HEK293 (cell line): ENCODE results near the gene SNCB.
A peak's percentile ranks its signal among the peaks of the same experiment; 100 is the strongest.

Source experiments
- CTCF ChIA-PET: fragments of 350-600 bp; formaldehyde crosslinking; extraction: SDS; loops from one replicate; lab custom pipeline; 2021; ENCODE audit warnings: antibody characterized with exemption; lab: Yijun Ruan, JAX
- POLR2A ChIA-PET: fragments of 300-600 bp; formaldehyde crosslinking; extraction: SDS; loops from one replicate; lab custom pipeline; 2020; ENCODE audit warnings: antibody characterized with exemption, inconsistent platforms; lab: Yijun Ruan, JAX
- H3K27ac ChIP-seq: fragments of 200-500 bp; sonication (Bioruptor generic); 2 replicates; pipeline ENCODE4 v1.5.1; 2014; ENCODE audit warnings: low read depth, low read length, control low read depth, inconsistent platforms; ENCODE audit errors: extremely low read depth
- H3K36me3 ChIP-seq, 2 experiments: fragments of 200-500 bp in 1 of 2; sonication (Bioruptor generic) in 1 of 2; 1 replicate in 1 of 2; 2 replicates in 1 of 2; pipeline ENCODE4 v1.5.1; 2014 to 2017; ENCODE audit warnings: inconsistent platforms in 2 of 2, low read length in 2 of 2; ENCODE audit not compliant: control insufficient read depth in 2 of 2, insufficient read depth in 1 of 2
- H3K4me1 ChIP-seq: fragments of 200-500 bp; sonication (Bioruptor generic); 2 replicates; pipeline ENCODE4 v1.5.1; 2014; ENCODE audit warnings: mild to moderate bottlenecking, low read length, inconsistent platforms; ENCODE audit not compliant: control insufficient read depth, insufficient read depth
- H3K4me3 ChIP-seq: 2 replicates; pipeline ENCODE4 v1.5.1; 2011; ENCODE audit warnings: low read depth, mild to moderate bottlenecking, control low read depth, low read length, moderate library complexity
- H3K9me3 ChIP-seq: fragments of 200-500 bp; sonication (Bioruptor generic); 2 replicates; pipeline ENCODE4 v1.5.1; 2014; ENCODE audit warnings: low read depth, low read length, inconsistent platforms; ENCODE audit not compliant: control insufficient read depth, insufficient read depth
- BCL6B ChIP-seq: fragments of 450-650 bp; formaldehyde crosslinking; IDR thresholded peaks from 2 replicates; pipeline ENCODE4 v1.5.1; 2017; ENCODE audit warnings: missing biosample characterization, missing genetic modification characterization
- GLIS1 ChIP-seq: fragments of 450-650 bp; formaldehyde crosslinking; IDR thresholded peaks from 2 replicates; pipeline ENCODE4 v1.5.1; 2016; ENCODE audit warnings: missing biosample characterization, missing genetic modification characterization
- KLF8 ChIP-seq: fragments of 450-650 bp; formaldehyde crosslinking; IDR thresholded peaks from 2 replicates; pipeline ENCODE4 v1.5.1; 2016; ENCODE audit warnings: missing biosample characterization, missing genetic modification characterization
- OVOL3 ChIP-seq: fragments of 450-650 bp; formaldehyde crosslinking; IDR thresholded peaks from 2 replicates; pipeline ENCODE4 v1.5.1; 2016; ENCODE audit warnings: missing biosample characterization, missing genetic modification characterization
- SALL2 ChIP-seq: fragments of 450-650 bp; formaldehyde crosslinking; IDR thresholded peaks from 2 replicates; pipeline ENCODE4 v1.5.0; 2017; ENCODE audit warnings: missing biosample characterization, mild to moderate bottlenecking, missing genetic modification characterization, borderline replicate concordance
- SCRT2 ChIP-seq: fragments of 450-650 bp; formaldehyde crosslinking; IDR thresholded peaks from 2 replicates; pipeline ENCODE4 v1.5.1; 2016; ENCODE audit warnings: missing biosample characterization, missing genetic modification characterization
- SP2 ChIP-seq: fragments of 450-650 bp; formaldehyde crosslinking; IDR thresholded peaks from 2 replicates; pipeline ENCODE4 v1.5.1; 2016; ENCODE audit warnings: missing biosample characterization, missing genetic modification characterization
- ZFHX2 ChIP-seq: fragments of 450-650 bp; formaldehyde crosslinking; conservative IDR thresholded peaks from 2 replicates; pipeline ENCODE4 v1.5.1; 2016; ENCODE audit warnings: missing biosample characterization, missing genetic modification characterization
- ZFP41 ChIP-seq: fragments of 450-650 bp; formaldehyde crosslinking; IDR thresholded peaks from 2 replicates; pipeline ENCODE4 v1.5.1; 2016; ENCODE audit warnings: missing biosample characterization, missing genetic modification characterization, borderline replicate concordance
- ZNF133 ChIP-seq: fragments of 450-650 bp; formaldehyde crosslinking; IDR thresholded peaks from 2 replicates; pipeline ENCODE4 v1.5.1; 2016; ENCODE audit warnings: missing biosample characterization, missing genetic modification characterization
- ZNF146 ChIP-seq: fragments of 450-650 bp; formaldehyde crosslinking; IDR thresholded peaks from 2 replicates; pipeline ENCODE4 v1.5.1; 2016; ENCODE audit warnings: missing biosample characterization, missing genetic modification characterization
- ZNF19 ChIP-seq: fragments of 450-650 bp; formaldehyde crosslinking; IDR thresholded peaks from 2 replicates; pipeline ENCODE4; 2016; ENCODE audit warnings: missing biosample characterization, missing genetic modification characterization, low read depth
- ZNF341 ChIP-seq: fragments of 450-650 bp; formaldehyde crosslinking; IDR thresholded peaks from 2 replicates; pipeline ENCODE4; 2016; ENCODE audit warnings: low read depth, missing biosample characterization, missing genetic modification characterization
- ZNF394 ChIP-seq: fragments of 450-650 bp; formaldehyde crosslinking; IDR thresholded peaks from 2 replicates; pipeline ENCODE4 v1.5.1; 2016; ENCODE audit warnings: missing biosample characterization, missing genetic modification characterization, mild to moderate bottlenecking, moderate library complexity, borderline replicate concordance
- ZNF510 ChIP-seq: fragments of 450-650 bp; formaldehyde crosslinking; IDR thresholded peaks from 2 replicates; pipeline ENCODE4 v1.5.1; 2018; ENCODE audit warnings: mild to moderate bottlenecking, missing genetic modification characterization, missing biosample characterization; ENCODE audit not compliant: insufficient replicate concordance
- ZNF544 ChIP-seq: fragments of 450-650 bp; formaldehyde crosslinking; IDR thresholded peaks from 2 replicates; pipeline ENCODE4 v1.5.0; 2017; ENCODE audit warnings: missing biosample characterization, missing genetic modification characterization
- ZNF548 ChIP-seq: fragments of 450-650 bp; formaldehyde crosslinking; IDR thresholded peaks from 2 replicates; pipeline ENCODE4 v1.5.1; 2016; ENCODE audit warnings: missing biosample characterization, missing genetic modification characterization

SNCB gene

GRCh38 chr5:176652136-176652535 is 21.8 kb upstream of the SNCB start:
- ChIA-PET CTCF (interaction anchor here (0.7 to 3.4 kb wide), 3 partner anchors 9 to 246 kb away, joined by 3 to 23 read pairs (median 4); no protein-coding TSS in a partner anchor), POLR2A (no interaction called here)
- 0 out of 2 replicates have a peak, but pooled peaks cover 2% of the 10 kb centered on the region for H3K4me1 ChIP-seq
- H3K36me3 ChIP-seq: peaks cover 4 to 15% of the 10 kb centered on the region in 2 experiments; a peak in 2 of 3 replicates
- H3K9me3 ChIP-seq: no peaks in the 10 kb centered on the region
- no peak overlapping the region for H3K27ac ChIP-seq
- no peak for TF ChIP-seq ZNF341 (tag by site-specific recombination)
- TF ChIP-seq SP2 (tag by site-specific recombination): peak; percentile 51
- no peak overlapping the region for H3K4me3 ChIP-seq

DNA sequence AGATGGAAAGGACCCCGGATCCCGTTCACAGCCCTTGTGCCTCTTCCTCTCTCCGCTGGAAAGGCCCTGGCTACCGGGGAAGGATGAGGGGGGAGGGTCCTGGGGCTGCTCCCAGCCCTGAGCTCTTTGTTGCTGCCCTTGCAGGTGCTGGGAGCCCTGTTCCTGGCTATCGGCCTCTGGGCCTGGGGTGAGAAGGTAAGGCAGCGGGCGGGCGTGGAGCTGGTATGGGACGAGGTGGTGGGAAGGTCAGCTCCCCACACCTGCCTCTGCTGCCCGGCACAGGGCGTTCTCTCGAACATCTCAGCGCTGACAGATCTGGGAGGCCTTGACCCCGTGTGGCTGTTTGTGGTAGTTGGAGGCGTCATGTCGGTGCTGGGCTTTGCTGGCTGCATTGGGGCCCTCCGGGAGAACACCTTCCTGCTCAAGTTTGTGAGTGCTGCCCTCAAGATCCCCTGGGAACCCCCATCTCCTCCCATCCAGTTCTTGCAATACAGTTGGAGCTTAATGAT is 21.2 kb upstream of the SNCB start:
- POLR2A ChIA-PET: no interaction called here

GRCh38 chr5:176650354-176650884 is 20.1 kb upstream of the SNCB start:
- no peak overlapping the region for H3K27ac ChIP-seq
- ChIA-PET CTCF (interaction anchor here (0.5 to 3.4 kb wide), 4 partner anchors 8 to 336 kb away, joined by 3 to 23 read pairs (median 6); no protein-coding TSS in a partner anchor), POLR2A (interaction anchor here (0.7 kb wide), 1 partner anchor 21 kb away, joined by 4 read pairs; the partner anchor contains the start of gene SNCB)
- H3K9me3 ChIP-seq: no peaks in the 10 kb centered on the region
- 0 out of 2 replicates have a peak, but pooled peaks cover 2% of the 10 kb centered on the region for H3K4me1 ChIP-seq
- H3K4me3 ChIP-seq: no peak overlapping the region
- H3K36me3 ChIP-seq: peaks cover 4 to 12% of the 10 kb centered on the region in 2 experiments; a peak in 2 of 3 replicates
- TF ChIP-seq SP2 (tag by site-specific recombination) (peak; percentile 48), ZNF394 (tag by site-specific recombination) (no peak), SCRT2 (tag by site-specific recombination) (0 out of 2 replicates have a peak, but pooled peaks have one; percentile 9), KLF8 (no peak)

More for the DNA sequence above, 21.2 kb upstream of the SNCB start:
- peaks cover 4 to 12% of the 10 kb centered on the region in 2 experiments; a peak in 2 of 3 replicates for H3K36me3 ChIP-seq
- 0 out of 2 replicates have a peak, but pooled peaks cover 2% of the 10 kb centered on the region for H3K4me1 ChIP-seq
- no peak overlapping the region for H3K4me3 ChIP-seq
- H3K27ac ChIP-seq: no peak overlapping the region
- TF ChIP-seq BCL6B (tag by site-specific recombination) (no peak), GLIS1 (tag by site-specific recombination) (no peak), ZNF19 (no peak), ZNF544 (tag by site-specific recombination) (no peak), OVOL3 (tag by site-specific recombination) (no peak), ZNF510 (no peak), ZNF146 (tag by site-specific recombination) (no peak), ZNF133 (no peak), SALL2 (tag by site-specific recombination) (no peak), SP2 (tag by site-specific recombination) (no peak), ZFHX2 (tag by site-specific recombination) (no peak), ZFP41 (tag by site-specific recombination) (no peak), ZNF548 (tag by site-specific recombination) (no peak)
- CTCF ChIA-PET: interaction anchor here (1.3 to 3.4 kb wide), 2 partner anchors 10 to 78 kb away, joined by 8 to 23 read pairs; no protein-coding TSS in a partner anchor
- H3K9me3 ChIP-seq: no peaks in the 10 kb centered on the region
